SK-N-SH (cell line): ENCODE data around the gene TBC1D19. TPM values are rescaled to one million over a fixed set of nuclear protein-coding genes. Genes with fewer than 3 reads are reported as not detected.

ENCODE experiments used
- CTCF ChIA-PET: fragments of 300-600, 350-600 bp; formaldehyde crosslinking; extraction: SDS; loops from one replicate; lab custom pipeline; 2021; lab: Yijun Ruan, JAX
- POLR2A ChIA-PET: fragments of 350-600 bp; sonication (Branson Sonifier 250); formaldehyde crosslinking; extraction: SDS; loops from one replicate; lab custom pipeline; 2020; ENCODE audit warnings: antibody characterized with exemption, inconsistent platforms; lab: Yijun Ruan, JAX
- DNase-seq: peaks from one replicate; pipeline ENCODE4 v3.0.0; 2012
- H2AFZ ChIP-seq: fragments of 200-600 bp; sonication (generic); 2 replicates; pipeline ENCODE4 v1.8.1; 2016; ENCODE audit warnings: antibody characterized with exemption, mild to moderate bottlenecking, low read depth
- H3F3A ChIP-seq: fragments of 200-600 bp; sonication (generic); replicated peaks from 2 replicates; pipeline ENCODE3; 2016; ENCODE audit warnings: antibody characterized with exemption, mild to moderate bottlenecking; ENCODE audit not compliant: insufficient read depth
- H3K27ac ChIP-seq, 2 experiments: fragments of 200-500 bp in 1 of 2; fragments of 200-600 bp in 1 of 2; sonication (Bioruptor generic) in 1 of 2; sonication (generic), shearing (Covaris generic) in 1 of 2; 2 replicates each; pipeline versions ENCODE4 v1.5.1 to v1.6.1; 2014 to 2016; ENCODE audit warnings: low read depth in 2 of 2, inconsistent platforms in 1 of 2, low read length in 1 of 2, mild to moderate bottlenecking in 1 of 2, mixed read lengths in 1 of 2
- H3K27me3 ChIP-seq: fragments of 200-600 bp; sonication (generic), shearing (Covaris generic); 2 replicates; pipeline ENCODE4 v1.6.1; 2016; ENCODE audit warnings: mixed run types; ENCODE audit not compliant: insufficient read depth
- H3K36me3 ChIP-seq, 2 experiments: fragments of 200-500 bp in 1 of 2; fragments of 200-600 bp in 1 of 2; sonication (Bioruptor generic) in 1 of 2; sonication (generic) in 1 of 2; replicated peaks in 1 of 2; 2 replicates each; pipeline versions ENCODE3 to v1.5.1; 2014 to 2016; ENCODE audit warnings: low read length in 1 of 2, mild to moderate bottlenecking in 1 of 2; ENCODE audit not compliant: insufficient read depth in 2 of 2, control insufficient read depth in 1 of 2
- H3K4me1 ChIP-seq, 2 experiments: fragments of 200-500 bp in 1 of 2; fragments of 200-600 bp in 1 of 2; sonication (Bioruptor generic) in 1 of 2; sonication (generic), shearing (Covaris generic) in 1 of 2; 2 replicates each; pipeline versions ENCODE4 v1.5.1 to v1.6.1; 2014 to 2016; ENCODE audit warnings: low read depth in 1 of 2, low read length in 1 of 2, mixed run types in 1 of 2; ENCODE audit not compliant: insufficient read depth in 2 of 2, control insufficient read depth in 1 of 2
- H3K4me2 ChIP-seq: fragments of 200-600 bp; sonication (generic), shearing (Covaris generic); 2 replicates; pipeline ENCODE4 v1.6.1; 2017; ENCODE audit warnings: mixed run types
- H3K4me3 ChIP-seq, 2 experiments: fragments of 200-500 bp in 1 of 2; fragments of 200-600 bp in 1 of 2; sonication (Bioruptor generic) in 1 of 2; sonication (generic), shearing (Covaris generic) in 1 of 2; 2 replicates each; pipeline versions ENCODE4 v1.5.1 to v1.8.1; 2014 to 2016; ENCODE audit warnings: low read depth in 2 of 2, inconsistent platforms in 1 of 2, low read length in 1 of 2, mild to moderate bottlenecking in 1 of 2, mixed read lengths in 1 of 2, moderate library complexity in 1 of 2
- H3K79me2 ChIP-seq: fragments of 200-600 bp; sonication (generic); 2 replicates; pipeline ENCODE4 v1.8.1; 2017; ENCODE audit warnings: mild to moderate bottlenecking; ENCODE audit not compliant: insufficient read depth
- H3K9ac ChIP-seq: fragments of 200-600 bp; sonication (generic); 2 replicates; pipeline ENCODE4 v1.6.1; 2017; ENCODE audit warnings: mixed run types
- H3K9me2 ChIP-seq: fragments of 200-600 bp; sonication (generic); 2 replicates; pipeline ENCODE4 v1.6.1; 2017; ENCODE audit warnings: mixed run types
- H3K9me3 ChIP-seq: fragments of 200-600 bp; sonication (generic); 2 replicates; pipeline ENCODE4 v1.6.1; 2017; ENCODE audit warnings: mixed run types, mild to moderate bottlenecking, moderate library complexity
- H4K20me1 ChIP-seq: fragments of 200-600 bp; sonication (generic); 2 replicates; pipeline ENCODE4 v1.6.1; 2017; ENCODE audit warnings: mild to moderate bottlenecking, mixed run types; ENCODE audit not compliant: insufficient read depth
- EZH2phosphoT487 ChIP-seq: fragments of 200-600 bp; sonication (generic); IDR thresholded peaks from 2 replicates; pipeline ENCODE4 v1.6.1; 2017; ENCODE audit warnings: low read depth, mixed run types, mild to moderate bottlenecking, antibody characterized with exemption, moderate library complexity, borderline replicate concordance
- FOXM1 ChIP-seq: IDR thresholded peaks from 2 replicates; pipeline ENCODE4 v1.4.0; 2012; ENCODE audit warnings: low read depth, mild to moderate bottlenecking
- MXI1 ChIP-seq: IDR thresholded peaks from 2 replicates; pipeline ENCODE4 v1.6.1; 2012; ENCODE audit warnings: mild to moderate bottlenecking, low read depth, low read length, improper control_type of control experiment
- RAD21 ChIP-seq: IDR thresholded peaks from 2 replicates; pipeline ENCODE4 v1.6.1; 2012; ENCODE audit warnings: mild to moderate bottlenecking, low read length
- RCOR1 ChIP-seq: fragments of 150-350 bp; IDR thresholded peaks from 2 replicates; pipeline ENCODE4 v1.6.1; 2017; ENCODE audit warnings: antibody characterized with exemption, low read length
- RFX5 ChIP-seq: IDR thresholded peaks from 2 replicates; pipeline ENCODE4 v1.6.1; 2012; ENCODE audit warnings: mild to moderate bottlenecking, improper control_type of control experiment, low read length
- SIN3A ChIP-seq: IDR thresholded peaks from 2 replicates; pipeline ENCODE4 v1.6.1; 2012; ENCODE audit warnings: low read depth, mild to moderate bottlenecking, low read length, moderate library complexity, borderline replicate concordance
- TAF1 ChIP-seq: IDR thresholded peaks from 2 replicates; pipeline ENCODE4 v1.6.1; 2012; ENCODE audit warnings: low read depth, mild to moderate bottlenecking, low read length, moderate library complexity, borderline replicate concordance
- TCF12 ChIP-seq: IDR thresholded peaks from 2 replicates; pipeline ENCODE4 v1.4.0; 2012
- TEAD4 ChIP-seq: IDR thresholded peaks from 2 replicates; pipeline ENCODE4 v1.4.0; 2012; ENCODE audit warnings: mild to moderate bottlenecking, borderline replicate concordance; ENCODE audit not compliant: insufficient read depth
- WGBS: methylation state at CpG from one replicate; pipeline ENCODE4 v1.1.6; 2017; ENCODE audit warnings: low lambda C conversion rate; 5-methylcytosine and 5-hydroxymethylcytosine counted together
- polyA plus RNA-seq, 3 experiments: library from polyadenylated mRNA; depleted of rRNA; stranded (reverse); fragments of >200 nt; gene quantifications; 2 replicates each; pipeline ENCODE4 v1.2.3, GENCODE V29; 2012
- TF ChIP-seq, protein P1 (sequence below): IDR thresholded peaks from 2 replicates; pipeline ENCODE4 v1.6.1; 2012; ENCODE audit warnings: mild to moderate bottlenecking, low read depth, low read length, moderate library complexity
- TF ChIP-seq, protein P2 (sequence below): IDR thresholded peaks from 2 replicates; pipeline ENCODE4; 2012
- TF ChIP-seq, protein P3 (sequence below): fragments of 150-350 bp; IDR thresholded peaks from 2 replicates; pipeline ENCODE4 v1.6.1; 2016; ENCODE audit warnings: mild to moderate bottlenecking, low read depth, low read length
- TF ChIP-seq, protein P4 (sequence below): IDR thresholded peaks from 2 replicates; pipeline ENCODE4 v1.4.0; 2012; ENCODE audit warnings: low read depth

Gene TBC1D19
- polyA plus RNA-seq, 1 of the 3 experiments (the other 2 are of a cell fraction): 4.2 TPM

DNA sequence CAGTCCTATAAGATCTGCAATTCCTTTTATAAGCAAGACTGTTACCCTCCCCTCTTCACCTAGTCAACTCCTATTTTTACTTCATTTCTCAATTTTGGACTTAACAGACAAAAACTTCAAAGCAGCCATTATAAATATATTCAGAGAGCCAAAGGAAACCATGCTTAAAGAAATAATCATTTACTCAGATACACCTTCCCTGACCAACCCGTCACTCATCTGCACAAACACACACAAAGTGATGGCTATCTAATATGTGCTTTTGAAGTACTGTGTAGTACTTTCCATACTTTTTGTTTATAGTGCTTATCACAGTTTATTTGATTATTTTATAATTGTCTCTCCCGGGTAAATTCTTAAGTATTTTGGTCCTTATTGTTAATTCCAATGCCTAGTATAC, 117.2 kb downstream of the TBC1D19 start:
- WGBS: 61% methylated on average over 2 of the region's 2 CpGs
- Histone ChIP-seq H3K79me2 (no peaks in the 10 kb centered on the region), H3K27me3 (no peaks in the 10 kb centered on the region), H3F3A (peaks cover 8% of the 10 kb centered on the region), H3K4me1 (no peaks in the 10 kb centered on the region)
- POLR2A ChIA-PET: no interaction called here
- TF ChIP-seq EZH2phosphoT487: no peak
- no peak for TF ChIP-seq FOXM1
- TF ChIP-seq, protein P1, sequence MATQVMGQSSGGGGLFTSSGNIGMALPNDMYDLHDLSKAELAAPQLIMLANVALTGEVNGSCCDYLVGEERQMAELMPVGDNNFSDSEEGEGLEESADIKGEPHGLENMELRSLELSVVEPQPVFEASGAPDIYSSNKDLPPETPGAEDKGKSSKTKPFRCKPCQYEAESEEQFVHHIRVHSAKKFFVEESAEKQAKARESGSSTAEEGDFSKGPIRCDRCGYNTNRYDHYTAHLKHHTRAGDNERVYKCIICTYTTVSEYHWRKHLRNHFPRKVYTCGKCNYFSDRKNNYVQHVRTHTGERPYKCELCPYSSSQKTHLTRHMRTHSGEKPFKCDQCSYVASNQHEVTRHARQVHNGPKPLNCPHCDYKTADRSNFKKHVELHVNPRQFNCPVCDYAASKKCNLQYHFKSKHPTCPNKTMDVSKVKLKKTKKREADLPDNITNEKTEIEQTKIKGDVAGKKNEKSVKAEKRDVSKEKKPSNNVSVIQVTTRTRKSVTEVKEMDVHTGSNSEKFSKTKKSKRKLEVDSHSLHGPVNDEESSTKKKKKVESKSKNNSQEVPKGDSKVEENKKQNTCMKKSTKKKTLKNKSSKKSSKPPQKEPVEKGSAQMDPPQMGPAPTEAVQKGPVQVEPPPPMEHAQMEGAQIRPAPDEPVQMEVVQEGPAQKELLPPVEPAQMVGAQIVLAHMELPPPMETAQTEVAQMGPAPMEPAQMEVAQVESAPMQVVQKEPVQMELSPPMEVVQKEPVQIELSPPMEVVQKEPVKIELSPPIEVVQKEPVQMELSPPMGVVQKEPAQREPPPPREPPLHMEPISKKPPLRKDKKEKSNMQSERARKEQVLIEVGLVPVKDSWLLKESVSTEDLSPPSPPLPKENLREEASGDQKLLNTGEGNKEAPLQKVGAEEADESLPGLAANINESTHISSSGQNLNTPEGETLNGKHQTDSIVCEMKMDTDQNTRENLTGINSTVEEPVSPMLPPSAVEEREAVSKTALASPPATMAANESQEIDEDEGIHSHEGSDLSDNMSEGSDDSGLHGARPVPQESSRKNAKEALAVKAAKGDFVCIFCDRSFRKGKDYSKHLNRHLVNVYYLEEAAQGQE: no peak
- no peak for TF ChIP-seq MXI1
- TF ChIP-seq RAD21: no peak
- no peak for TF ChIP-seq TAF1
- TF ChIP-seq RFX5: no peak
- no peak for TF ChIP-seq TEAD4
- TF ChIP-seq, protein P2, sequence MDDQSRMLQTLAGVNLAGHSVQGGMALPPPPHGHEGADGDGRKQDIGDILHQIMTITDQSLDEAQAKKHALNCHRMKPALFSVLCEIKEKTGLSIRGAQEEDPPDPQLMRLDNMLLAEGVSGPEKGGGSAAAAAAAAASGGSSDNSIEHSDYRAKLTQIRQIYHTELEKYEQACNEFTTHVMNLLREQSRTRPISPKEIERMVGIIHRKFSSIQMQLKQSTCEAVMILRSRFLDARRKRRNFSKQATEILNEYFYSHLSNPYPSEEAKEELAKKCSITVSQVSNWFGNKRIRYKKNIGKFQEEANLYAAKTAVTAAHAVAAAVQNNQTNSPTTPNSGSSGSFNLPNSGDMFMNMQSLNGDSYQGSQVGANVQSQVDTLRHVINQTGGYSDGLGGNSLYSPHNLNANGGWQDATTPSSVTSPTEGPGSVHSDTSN: no peak
- TF ChIP-seq, protein P3, sequence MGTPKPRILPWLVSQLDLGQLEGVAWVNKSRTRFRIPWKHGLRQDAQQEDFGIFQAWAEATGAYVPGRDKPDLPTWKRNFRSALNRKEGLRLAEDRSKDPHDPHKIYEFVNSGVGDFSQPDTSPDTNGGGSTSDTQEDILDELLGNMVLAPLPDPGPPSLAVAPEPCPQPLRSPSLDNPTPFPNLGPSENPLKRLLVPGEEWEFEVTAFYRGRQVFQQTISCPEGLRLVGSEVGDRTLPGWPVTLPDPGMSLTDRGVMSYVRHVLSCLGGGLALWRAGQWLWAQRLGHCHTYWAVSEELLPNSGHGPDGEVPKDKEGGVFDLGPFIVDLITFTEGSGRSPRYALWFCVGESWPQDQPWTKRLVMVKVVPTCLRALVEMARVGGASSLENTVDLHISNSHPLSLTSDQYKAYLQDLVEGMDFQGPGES: no peak
- TF ChIP-seq, protein P4, sequence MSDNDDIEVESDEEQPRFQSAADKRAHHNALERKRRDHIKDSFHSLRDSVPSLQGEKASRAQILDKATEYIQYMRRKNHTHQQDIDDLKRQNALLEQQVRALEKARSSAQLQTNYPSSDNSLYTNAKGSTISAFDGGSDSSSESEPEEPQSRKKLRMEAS: no peak
- no peak for TF ChIP-seq RCOR1
- no peak for TF ChIP-seq TCF12
- no peak for TF ChIP-seq SIN3A
- TF ChIP-seq, all 33 proteins: peak for 0
- H3K9ac ChIP-seq: no peak overlapping the region
- no peak overlapping the region for H3K4me2 ChIP-seq
- H3K9me3 ChIP-seq: no peaks in the 10 kb centered on the region
- H2AFZ ChIP-seq: no peak overlapping the region
- H3K36me3 ChIP-seq: no peaks in the 10 kb centered on the region
- H3K4me3 ChIP-seq: no peak overlapping the region
- H3K9me2 ChIP-seq: no peaks in the 10 kb centered on the region
- no peaks in the 10 kb centered on the region for H4K20me1 ChIP-seq
- CTCF ChIA-PET: no interaction called here
- DNase-seq: no peak
- no peak overlapping the region for H3K27ac ChIP-seq
